K562 (cell line): Measurements from ENCODE around the gene HCAR3.

Experiments used
- CTCF ChIP-seq, 3 experiments: IDR thresholded peaks in 2 of 3; conservative IDR thresholded peaks in 1 of 3; 2 replicates each; pipeline ENCODE4 v1.5.1; 2011 to 2012; ENCODE audit warnings: low read length in 3 of 3, mild to moderate bottlenecking in 3 of 3, control low read depth in 2 of 3, improper control_type of control experiment in 1 of 3, inconsistent platforms in 1 of 3, low read depth in 1 of 3, mixed read lengths in 1 of 3, moderate library complexity in 1 of 3; ENCODE audit not compliant: insufficient read depth in 2 of 3
- EZH2 ChIP-seq: IDR thresholded peaks from 2 replicates; pipeline ENCODE4 v1.6.1; 2012; ENCODE audit warnings: low read depth, mild to moderate bottlenecking, inconsistent platforms, low read length, borderline replicate concordance
- HDAC1 ChIP-seq, 2 experiments: fragments of 450-650 bp; IDR thresholded peaks; 2 replicates each; pipeline ENCODE4 v1.6.1; 2016 to 2017; ENCODE audit warnings: inconsistent platforms in 1 of 2, mild to moderate bottlenecking in 1 of 2, moderate library complexity in 1 of 2
- HDAC3 ChIP-seq: fragments of 450-650 bp; IDR thresholded peaks from 2 replicates; pipeline ENCODE4 v1.6.1; 2018; ENCODE audit warnings: borderline replicate concordance, mild to moderate bottlenecking, moderate library complexity; ENCODE audit not compliant: partially characterized antibody
- NFE2 ChIP-seq: IDR thresholded peaks from 2 replicates; pipeline ENCODE4 v1.6.1; 2014; ENCODE audit warnings: antibody characterized with exemption, low read depth
- RBFOX2 ChIP-seq: fragments of 200-400 bp; formaldehyde crosslinking; IDR thresholded peaks from 2 replicates; pipeline ENCODE4 v1.6.1; 2017; ENCODE audit warnings: low read depth, mild to moderate bottlenecking, low read length, moderate library complexity
- RBM14 ChIP-seq: fragments of 200-400 bp; formaldehyde crosslinking; IDR thresholded peaks from 2 replicates; pipeline ENCODE4 v1.6.1; 2018; ENCODE audit warnings: low read depth, mild to moderate bottlenecking, low read length, moderate library complexity, borderline replicate concordance; ENCODE audit not compliant: insufficient read depth
- YY1 ChIP-seq, 3 experiments: IDR thresholded peaks; 2 replicates each; pipeline ENCODE4 v1.6.1; 2011; ENCODE audit warnings: low read length in 2 of 3, mild to moderate bottlenecking in 2 of 3, moderate library complexity in 2 of 3, borderline replicate concordance in 1 of 3, control low read depth in 1 of 3, low read depth in 1 of 3; ENCODE audit not compliant: insufficient read depth in 3 of 3, insufficient replicate concordance in 2 of 3, control insufficient read depth in 1 of 3, insufficient read length in 1 of 3; ENCODE audit errors: extremely low read depth in 1 of 3
- TF ChIP-seq, protein P1 (sequence below), 2 experiments: fragments of 450-650 bp in 1 of 2; IDR thresholded peaks; 2 replicates each; pipeline ENCODE4 v1.6.1; 2011 to 2017; ENCODE audit warnings: low read depth in 2 of 2, antibody characterized with exemption in 1 of 2, borderline replicate concordance in 1 of 2, low read length in 1 of 2, mild to moderate bottlenecking in 1 of 2, mixed read lengths in 1 of 2; ENCODE audit not compliant: control insufficient read depth in 1 of 2

- TF ChIP-seq, protein P1, sequence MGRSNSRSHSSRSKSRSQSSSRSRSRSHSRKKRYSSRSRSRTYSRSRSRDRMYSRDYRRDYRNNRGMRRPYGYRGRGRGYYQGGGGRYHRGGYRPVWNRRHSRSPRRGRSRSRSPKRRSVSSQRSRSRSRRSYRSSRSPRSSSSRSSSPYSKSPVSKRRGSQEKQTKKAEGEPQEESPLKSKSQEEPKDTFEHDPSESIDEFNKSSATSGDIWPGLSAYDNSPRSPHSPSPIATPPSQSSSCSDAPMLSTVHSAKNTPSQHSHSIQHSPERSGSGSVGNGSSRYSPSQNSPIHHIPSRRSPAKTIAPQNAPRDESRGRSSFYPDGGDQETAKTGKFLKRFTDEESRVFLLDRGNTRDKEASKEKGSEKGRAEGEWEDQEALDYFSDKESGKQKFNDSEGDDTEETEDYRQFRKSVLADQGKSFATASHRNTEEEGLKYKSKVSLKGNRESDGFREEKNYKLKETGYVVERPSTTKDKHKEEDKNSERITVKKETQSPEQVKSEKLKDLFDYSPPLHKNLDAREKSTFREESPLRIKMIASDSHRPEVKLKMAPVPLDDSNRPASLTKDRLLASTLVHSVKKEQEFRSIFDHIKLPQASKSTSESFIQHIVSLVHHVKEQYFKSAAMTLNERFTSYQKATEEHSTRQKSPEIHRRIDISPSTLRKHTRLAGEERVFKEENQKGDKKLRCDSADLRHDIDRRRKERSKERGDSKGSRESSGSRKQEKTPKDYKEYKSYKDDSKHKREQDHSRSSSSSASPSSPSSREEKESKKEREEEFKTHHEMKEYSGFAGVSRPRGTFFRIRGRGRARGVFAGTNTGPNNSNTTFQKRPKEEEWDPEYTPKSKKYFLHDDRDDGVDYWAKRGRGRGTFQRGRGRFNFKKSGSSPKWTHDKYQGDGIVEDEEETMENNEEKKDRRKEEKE (IDR thresholded peaks at IDR 0.05; ENCODE audit: borderline replicate concordance in 1 of 2, control insufficient read depth in 1 of 2, low read depth in 2 of 2, low read length in 1 of 2): no peak
- TF ChIP-seq HDAC1 (IDR thresholded peaks at IDR 0.05) (no peak), EZH2 (no peak), NFE2 (no peak), RBFOX2 (no peak), RBM14 (no peak), CTCF (IDR thresholded peaks at IDR 0.05 in 2 of 3, conservative IDR thresholded peaks at IDR 0.05 in 1 of 3; ENCODE audit: insufficient read depth in 2 of 3, low read depth in 1 of 3, low read length in 3 of 3) (no peak), HDAC3 (no peak), YY1 (IDR thresholded peaks at IDR 0.05; ENCODE audit: borderline replicate concordance in 1 of 3, control insufficient read depth in 1 of 3, extremely low read depth in 1 of 3, insufficient read depth in 3 of 3, insufficient read length in 1 of 3, insufficient replicate concordance in 2 of 3, low read depth in 1 of 3, low read length in 2 of 3) (no peak)
Measured at GRCh38 chr12:122672515-122672914, 44.1 kb downstream of the HCAR3 start.
